HG03432 (cell line): ENCODE measurements around the gene OOSP1.
"Not testable (repeated sequence)": the region's sequence is repeated elsewhere in the genome, so short reads cannot be mapped to it uniquely, and the experiment has no call there.

Source experiments
- ATAC-seq: cut with Tn5 transposase; IDR thresholded peaks from one replicate; pipeline ENCODE4 v1.9.1; 2021; ENCODE audit warnings: mild to moderate bottlenecking, moderate library complexity; ENCODE audit not compliant: unreplicated experiment

OOSP1 gene, protein sequence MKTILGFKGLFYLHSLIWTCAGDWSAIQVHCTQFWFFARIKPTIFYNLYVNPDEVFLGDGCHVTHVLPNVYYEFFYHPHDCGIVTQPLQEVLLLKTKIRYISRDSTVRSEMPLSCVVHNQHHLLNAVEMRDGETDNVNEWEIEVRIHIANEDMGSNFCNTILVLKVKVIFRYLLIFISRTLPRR

DNA sequence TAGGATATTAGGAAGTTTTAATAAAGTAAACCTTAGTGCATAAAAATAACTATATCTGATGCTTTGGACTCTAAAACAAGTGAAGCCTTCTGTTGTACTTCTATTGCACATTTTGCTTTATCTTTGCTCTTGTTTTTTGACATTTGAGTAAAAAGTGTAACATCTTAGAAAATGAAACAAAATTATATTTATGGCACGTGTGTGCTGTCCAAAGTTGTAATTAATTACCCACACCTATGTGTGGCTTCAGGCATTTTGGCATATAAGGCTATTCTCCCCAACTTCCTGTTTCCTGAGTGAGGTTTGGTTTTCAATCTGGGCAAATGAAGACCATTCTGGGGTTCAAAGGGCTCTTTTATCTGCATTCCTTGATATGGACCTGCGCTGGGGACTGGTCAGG, at the start of gene OOSP1:
Gene OOSP1, plus strand, starts transcription at position 301 of the 400 bp plus-strand sequence. Its CDS starts 23 bp downstream, at position 324.
- no peak for ATAC-seq

DNA sequence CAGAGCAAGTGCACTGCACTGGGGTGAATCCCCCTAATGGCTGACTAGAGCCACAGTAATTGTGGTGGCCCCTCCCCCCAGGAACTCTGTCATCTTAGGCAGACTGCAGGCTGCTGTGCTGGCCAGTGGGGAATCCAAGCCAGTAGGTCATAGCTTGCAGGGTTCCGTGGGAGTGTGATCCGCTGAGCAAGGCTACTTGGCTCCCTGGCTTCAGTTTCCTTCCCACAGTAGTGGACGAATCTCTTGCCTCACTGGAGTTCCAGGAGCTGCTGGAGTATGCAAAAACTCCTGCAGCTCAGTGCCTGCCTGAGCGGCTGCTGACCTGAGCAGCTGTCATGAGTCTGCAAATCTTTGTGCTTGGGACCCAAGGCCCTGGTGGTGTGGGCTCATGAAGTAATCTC, 46.5 kb upstream of the OOSP1 start:
- ATAC-seq, result no peak

DNA sequence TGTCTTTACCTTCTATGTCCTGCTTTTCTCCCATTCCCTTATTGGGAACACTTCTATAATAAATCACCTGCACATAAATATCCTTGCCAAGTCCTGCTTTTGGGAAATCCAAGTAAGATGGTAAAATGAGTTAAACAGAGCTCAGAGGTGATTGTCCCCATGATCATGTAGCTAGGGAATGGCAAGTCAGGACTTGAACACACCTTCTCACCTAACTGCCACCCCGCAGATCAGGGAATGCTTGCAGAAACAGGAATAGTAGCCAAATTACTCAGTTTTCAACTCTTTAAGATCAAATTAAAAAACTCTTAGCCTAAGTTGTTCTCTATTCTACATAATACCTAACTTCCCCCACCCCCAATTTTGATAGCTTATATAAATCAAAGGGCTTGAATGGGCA, 43.6 kb upstream of the OOSP1 start:
- no peak for ATAC-seq

DNA sequence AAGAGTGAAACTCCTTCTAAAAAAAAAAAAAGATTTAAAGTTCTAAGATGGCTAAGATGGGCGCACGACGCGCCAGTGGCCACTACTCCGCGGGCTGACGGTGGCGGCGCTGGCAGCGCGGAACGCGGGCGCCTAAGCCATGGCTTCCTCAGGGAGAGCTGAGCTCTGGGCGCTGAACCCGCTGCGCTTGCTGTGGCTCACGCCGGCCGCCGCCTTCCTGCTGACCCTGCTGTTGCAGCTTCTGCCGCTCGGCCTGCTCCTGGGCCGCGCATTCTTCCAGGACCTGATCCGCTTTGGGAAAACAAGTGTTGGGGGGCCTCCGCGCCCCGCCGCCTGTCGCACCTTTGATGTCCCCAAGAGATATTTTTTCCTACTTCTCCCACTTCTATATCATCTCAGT, 40.2 kb upstream of the OOSP1 start:
- no peak for ATAC-seq

DNA sequence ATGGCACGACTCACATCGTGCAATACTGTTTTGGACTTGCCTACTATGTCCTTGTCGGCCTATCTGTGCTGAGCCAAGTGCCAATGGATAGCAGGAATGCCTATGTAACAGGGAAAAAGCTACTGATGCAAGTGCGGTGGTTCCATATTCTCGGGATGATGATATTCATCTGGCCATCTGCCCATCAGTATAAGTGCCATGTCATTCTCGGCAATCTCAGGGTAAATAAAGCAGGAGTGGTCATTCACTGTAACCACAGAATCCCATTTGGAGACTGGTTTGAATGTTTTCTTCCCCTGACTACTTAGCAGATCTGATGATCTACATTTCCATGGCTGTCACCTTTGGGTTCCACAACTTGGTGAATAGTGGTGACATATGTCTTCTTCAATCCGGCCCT, 39.6 kb upstream of the OOSP1 start:
- no peak for ATAC-seq

DNA sequence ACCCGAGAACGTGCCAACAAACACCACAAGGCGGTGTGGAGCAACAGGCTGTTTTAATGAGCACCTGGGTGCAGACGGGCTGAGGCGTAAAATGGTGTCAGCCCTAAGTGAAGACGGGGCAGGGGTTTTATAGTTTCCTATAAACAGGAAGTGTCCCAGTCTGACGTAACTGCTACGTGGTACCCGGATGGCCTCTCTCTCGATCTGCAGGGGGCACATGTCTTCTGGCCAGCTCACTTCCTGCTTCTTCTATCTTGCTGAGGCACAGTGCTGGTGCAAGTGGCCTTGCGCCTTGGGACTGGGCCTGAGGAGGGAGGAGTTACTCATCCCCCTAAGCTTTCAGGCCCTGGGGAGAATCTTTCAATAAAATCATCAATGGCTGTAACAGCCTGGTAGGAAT, 38.7 kb upstream of the OOSP1 start:
- no peak for ATAC-seq

DNA sequence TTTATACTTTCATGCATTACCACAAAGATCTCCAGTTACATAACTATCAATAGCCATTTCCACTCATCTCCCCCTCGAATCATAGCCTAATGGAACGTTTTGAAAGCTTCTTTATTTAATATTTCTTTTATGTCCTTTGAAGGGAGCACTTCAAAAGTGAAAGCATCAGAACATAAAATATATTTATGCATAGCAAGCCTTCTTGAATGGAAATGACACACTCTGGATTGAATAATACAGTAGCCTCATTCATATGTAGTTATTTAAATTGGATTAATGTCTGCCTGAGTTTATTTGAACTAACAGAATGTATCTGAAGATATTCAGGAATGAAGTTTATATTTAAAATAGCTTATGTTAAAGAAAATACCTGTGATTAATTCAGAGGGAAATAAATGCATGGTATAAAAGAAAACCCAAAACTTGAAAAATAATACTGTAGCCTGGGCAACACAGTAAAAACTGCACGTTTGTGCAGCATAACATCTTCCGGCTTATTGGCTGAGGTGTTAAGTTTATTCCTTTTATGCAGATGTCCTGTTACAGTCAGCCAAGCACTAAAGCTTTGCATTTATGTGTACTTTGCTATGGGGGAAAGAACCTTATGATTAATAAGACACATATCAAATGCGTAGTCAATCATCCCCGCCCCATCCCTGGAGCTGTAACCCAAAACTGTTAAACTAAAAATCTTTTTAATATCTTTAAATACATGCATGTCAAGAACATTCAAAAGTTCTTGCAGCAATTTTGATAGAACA, 37.7 kb upstream of the OOSP1 start:
- no peak for ATAC-seq

DNA sequence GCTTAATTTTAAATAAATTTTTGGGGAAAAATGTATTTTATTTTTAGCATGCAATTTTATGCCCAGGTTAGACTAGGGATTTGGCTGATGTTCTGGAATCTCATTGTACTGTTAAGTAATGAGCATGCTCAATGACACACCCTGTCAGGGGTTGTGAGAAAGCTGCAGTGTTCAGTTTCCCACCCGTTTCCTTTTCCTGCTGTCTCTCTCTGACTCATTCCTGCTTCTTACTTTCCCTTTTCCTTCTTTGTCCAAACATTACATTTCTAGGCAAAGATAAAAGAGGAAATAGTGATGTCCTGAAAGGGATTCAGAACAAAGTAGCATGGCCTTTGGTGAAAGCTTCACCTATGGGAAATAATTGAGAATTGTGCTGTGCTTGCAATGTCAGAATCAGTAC, 36.9 kb upstream of the OOSP1 start:
- no peak for ATAC-seq

DNA sequence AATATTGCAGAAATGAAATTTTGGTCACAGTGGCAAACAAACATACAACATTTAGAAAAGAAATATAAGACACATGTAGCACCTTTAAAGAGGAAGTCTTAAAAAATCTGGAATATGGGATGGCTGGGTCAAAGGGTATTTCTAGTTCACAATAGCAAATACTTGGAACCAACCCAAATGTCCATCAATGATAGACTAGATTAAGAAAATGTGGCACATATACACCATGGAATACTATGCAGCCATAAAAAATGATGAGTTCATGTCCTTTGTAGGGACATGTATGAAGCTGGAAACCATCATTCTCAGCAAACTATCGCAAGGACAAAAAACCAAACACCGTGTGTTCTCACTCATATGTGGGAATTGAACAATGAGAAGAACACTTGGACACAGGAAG, 34.7 kb upstream of the OOSP1 start:
- ATAC-seq, result not testable (repeated sequence)

DNA sequence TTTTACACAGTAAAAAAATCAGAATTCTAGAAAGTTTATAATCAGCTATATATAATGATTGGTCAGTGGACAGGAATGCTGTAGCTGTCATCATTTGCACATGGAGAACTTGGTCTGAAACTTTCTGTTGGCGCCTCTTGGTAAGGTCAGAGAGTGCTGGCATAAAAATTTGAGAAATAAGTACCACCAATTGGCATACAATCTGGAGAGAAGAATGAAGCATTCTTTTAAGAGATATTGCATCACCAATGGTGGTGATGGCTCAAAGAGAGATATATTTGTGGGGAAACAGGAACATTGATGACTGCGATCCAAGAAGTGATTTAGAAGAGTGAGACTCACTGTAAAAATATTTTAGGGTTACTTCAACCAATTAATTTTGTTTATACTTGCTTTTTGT, 19.8 kb upstream of the OOSP1 start:
- ATAC-seq, result no peak

DNA sequence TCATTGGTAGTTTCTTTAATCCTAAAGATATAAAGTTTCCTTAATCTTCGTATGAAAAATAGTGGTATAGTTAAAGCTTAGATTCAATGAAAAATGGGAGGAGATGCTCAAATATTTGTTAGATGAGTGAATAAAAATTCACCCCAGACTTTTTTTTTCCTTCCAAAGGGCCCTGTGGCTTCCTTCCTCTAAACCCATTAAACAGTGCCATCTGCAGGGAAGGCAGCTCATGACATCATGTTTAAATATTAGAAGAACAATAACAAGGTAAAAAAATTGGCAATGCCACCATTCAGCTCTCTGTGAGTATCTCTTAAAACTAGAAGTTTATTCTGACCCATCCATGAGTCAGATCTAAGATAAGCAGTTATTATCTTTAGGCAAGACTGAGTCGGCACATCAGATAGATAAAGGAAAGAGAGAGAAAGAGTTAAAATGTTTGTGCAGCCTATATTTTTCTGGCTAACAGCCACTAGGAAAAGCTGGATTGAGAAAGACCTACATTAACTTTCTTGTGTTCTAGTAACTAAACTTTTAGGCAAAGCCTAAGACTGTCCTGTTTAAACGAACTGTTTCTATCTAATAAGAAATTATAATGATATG, 19.1 kb upstream of the OOSP1 start:
- no peak for ATAC-seq

DNA sequence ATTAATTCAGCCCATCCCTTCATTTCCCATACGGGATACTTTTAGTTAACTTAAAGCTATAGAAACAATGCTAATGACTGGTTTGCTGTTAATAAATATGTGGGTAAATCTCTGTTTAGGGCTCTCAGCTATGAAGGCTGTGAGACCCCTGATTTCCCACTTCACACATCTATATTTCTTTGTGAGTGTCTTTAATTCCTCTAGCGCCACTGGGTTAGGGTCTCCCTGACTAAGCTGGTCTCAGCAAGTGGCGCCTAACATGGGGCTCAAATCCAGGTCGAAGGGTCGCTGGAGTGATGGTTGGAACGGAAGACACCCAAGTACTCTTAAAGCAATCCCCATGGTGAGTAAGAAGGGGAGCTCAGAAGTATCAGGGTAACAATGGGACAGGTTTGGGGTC, 14.4 kb upstream of the OOSP1 start:
- ATAC-seq, result no peak

DNA sequence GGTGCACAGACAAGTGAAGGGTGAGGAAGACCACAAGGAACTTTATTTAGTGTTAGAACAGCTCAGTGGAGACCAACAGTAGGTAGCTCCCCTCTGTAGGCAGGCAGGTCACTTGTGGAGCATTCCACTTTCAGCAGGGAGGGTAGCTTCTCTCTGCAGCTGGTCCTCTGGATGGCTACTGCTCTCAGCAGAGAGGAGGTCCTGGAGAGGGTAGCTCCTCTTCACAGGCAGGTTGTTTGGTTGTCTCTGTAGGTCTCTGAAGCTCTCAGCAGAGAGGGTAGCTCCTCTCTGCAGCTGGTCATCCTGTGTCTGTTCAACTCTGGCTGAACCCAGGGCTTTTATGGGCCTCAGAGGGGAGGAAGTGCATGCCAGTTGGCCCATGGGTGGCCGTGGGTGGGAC, 6.5 kb upstream of the OOSP1 start:
- no peak for ATAC-seq

DNA sequence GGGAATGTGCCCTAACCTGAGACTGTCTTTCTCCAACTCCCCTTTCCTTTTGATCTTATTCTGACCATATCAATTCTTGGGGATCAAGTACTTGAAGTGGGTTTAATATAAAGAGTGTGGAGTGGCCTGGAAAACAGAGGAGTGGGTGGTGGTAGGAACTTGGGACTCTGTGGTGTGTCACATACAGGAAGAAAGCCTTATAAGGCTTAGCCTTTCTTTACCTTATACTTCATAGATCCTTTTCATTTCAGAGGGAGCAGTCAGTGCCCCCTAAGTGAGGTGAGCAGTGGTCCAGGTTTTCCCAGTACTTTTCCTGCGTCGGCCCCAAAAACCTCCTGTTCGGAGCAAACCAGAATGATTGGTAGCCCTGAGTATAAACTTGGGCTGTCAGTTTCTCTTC, 486 bp downstream of the OOSP1 start:
- ATAC-seq, result no peak

DNA sequence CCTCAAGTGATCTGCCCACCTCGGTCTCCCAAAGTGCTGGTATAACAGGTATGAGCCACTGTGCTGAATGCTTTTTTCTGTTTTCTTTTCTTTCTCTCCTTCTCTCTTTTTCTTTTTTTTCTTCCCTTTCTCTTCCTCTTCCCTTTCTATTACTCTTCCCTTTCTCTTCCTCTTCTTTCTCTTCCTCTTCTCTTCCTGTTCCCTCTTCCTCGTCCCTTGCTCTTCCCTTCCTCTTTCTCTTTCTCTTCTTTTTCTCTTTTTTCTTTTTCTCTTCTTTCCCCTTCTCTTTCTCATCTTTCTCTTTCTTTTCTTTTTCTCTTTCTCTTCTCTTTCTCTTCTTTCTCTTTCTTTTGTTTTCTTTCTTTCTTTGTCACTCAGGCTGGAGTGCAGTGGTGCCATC, 1.2 kb downstream of the OOSP1 start:
- no peak for ATAC-seq

DNA sequence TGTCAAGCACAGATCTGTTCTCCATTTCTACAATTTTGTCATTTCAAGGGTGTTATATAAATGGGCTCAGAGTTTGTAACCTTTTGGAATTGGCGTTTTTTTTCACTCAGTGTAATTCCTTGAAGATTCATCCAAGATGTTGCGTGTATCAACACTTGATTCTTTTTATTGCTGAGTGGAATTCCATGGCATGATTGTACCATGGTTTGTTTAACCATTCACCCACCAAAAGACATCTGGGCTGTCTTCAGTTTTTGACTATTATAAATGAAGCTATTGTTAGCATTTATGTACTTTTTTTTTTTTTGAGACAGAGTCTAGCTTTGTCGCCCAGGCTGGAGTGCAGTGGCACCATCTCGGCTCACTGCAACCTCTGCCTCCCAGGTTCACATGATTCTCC, 2.9 kb downstream of the OOSP1 start:
- ATAC-seq, result no peak

DNA sequence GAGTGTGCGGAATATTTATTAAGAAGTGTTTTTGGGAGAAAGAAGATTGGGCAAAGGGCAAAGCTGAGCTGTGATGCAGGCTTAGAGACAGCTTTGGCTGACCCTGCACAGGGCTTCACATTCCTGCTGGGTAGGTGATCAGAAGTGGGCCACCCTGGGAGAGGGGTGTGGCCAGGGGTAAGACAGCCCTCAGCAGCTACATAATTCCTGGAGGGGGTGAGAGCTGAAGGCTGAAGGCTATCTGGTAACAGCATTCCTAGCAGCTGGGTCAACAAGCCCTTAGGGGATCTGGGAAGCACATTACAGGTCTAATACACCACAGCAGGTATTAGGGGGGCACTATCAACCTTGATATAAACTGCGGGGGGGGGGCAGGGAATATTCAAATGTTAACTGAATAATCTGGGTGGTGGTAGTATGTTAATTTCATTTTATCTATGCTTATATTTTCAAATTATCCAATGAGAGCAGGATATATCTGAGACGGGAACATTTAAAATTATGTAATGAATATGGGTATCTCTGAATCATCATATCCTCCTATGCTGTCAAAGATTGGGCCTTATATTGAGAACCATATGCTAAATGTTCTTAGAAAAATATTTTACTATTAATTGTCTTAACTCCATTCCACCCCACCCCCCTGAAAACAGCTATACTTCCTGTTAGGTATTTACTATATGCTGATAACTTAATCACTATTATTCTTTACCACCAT, 5.9 kb downstream of the OOSP1 start:
- no peak for ATAC-seq

DNA sequence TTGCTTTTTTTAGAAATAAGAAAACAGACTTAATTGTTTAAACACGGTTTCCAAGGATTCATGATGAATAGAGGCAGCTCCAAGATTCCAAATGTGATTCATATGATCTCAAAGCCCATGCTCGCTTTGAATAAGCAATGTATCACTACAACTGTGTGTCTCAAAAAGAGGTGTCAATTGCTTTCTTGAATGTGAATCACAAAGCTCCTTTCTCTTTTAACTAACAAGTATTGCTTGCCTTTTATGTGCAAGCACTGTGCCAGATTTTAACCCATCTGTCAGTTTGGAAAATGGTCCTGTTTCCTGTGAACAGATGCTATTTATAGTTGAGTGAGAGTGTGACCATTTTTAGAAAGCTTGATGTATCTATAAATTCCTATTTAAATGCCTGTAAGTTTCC, 6.5 kb downstream of the OOSP1 start:
- ATAC-seq, result no peak

DNA sequence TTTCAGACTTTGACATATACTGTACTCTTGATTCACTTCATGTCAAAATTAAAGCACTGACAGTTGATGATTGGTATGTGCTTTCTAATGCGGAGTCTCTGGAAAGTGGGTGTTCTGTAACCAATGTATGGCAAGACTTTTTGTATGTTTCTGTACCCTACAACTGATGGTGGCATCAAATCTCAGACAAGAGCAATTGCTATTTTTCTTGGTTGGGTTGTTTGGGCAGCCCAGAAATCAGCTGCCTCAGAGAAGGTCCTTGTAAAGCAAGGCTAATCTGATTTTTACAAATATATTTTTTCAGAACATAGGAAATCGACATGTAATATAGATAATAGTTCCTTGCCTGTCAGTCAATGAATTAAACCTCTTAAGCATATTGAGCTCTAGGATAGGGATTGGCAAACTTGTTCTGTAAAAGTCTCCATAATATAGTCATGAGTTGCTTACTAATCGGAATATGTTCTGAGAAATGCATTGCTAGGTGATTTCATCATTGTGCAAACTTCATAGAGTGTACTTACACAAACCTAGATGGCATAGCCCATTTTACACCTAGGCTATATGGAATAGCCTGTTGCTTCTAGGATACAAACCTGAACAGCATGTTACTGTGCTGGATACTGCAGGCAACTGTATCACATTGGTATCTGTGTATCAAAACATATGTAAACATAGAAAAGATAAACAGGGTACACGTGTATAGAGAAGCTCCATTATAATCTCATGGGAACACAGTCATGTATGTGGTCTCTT, 15.4 kb downstream of the OOSP1 start:
- ATAC-seq, result no peak

DNA sequence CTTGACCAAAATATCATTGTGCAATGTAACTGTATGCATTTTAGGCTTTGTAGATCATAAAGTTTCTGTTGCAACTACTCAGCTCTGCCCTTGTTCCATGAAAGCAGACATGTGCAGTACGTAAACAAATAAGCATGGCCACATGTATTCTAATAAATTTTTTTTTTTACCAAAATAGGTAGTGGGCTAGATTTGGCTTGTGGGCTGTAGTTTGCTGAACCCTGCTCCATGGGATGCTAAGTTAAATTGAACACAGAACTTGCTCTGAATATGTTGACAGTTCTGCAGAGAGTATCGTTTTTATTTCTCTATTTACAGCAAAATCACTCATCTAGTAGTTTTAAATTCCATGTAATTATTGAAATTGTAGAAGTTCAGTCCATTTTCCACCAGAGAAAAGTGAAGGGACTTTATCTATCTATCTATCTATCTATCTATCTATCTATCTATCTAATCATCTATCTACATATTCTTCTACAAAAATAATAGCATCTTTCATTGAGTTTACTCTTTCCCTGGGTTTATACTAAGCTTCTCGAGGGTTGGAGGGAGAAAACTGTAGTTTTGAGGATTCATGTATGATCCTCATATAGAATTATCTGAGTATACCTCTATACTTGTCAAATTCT, 16.1 kb downstream of the OOSP1 start:
- no peak for ATAC-seq

DNA sequence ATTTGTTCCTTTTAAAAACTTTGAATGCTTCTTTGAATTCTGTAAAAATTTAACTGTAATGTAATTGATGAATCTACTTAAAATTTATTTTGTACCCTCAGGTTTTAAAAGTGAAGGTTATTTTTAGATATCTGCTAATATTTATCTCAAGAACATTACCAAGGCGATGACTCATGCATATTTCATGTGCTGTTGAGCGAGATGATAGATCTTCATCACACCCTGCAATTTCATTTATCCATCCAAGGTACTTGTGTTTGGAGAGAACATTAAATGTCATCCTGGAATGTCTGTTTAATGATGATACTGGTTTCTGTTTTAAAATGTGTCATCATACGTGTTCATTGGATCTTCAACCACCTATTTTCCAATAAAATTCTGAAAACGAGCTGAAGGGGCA, 18.9 kb downstream of the OOSP1 start:
- ATAC-seq, result no peak
